ENCODE measurements around the gene LRMDA. TPM values are rescaled to one million over a fixed set of nuclear protein-coding genes. Genes with fewer than 3 reads are reported as not detected.

Gene LRMDA
- total and polyA plus RNA-seq, 2 of the 13 experiments (the other 11 are each of a cell fraction or from before 2014, with no cell fraction given) = 13.4 to 22.0 TPM

- no peaks in the 10 kb centered on the region for H3K27me3 ChIP-seq (ENCODE audit: control insufficient read depth in 1 of 2, insufficient read depth in 2 of 2, low read length in 2 of 2)
- H3K27ac ChIP-seq (ENCODE audit: extremely low read length, insufficient read depth, low read length) = no peak overlapping the region
- CTCF ChIA-PET (ENCODE audit: low intra/inter-chr PET ratio, low total read pairs) = no interaction called here
- H3K79me2 ChIP-seq (ENCODE audit: insufficient read depth, low read length) = no peaks in the 10 kb centered on the region
- DNase-seq (ENCODE audit: low spot score) (no peak), ATAC-seq (no peak), FAIRE-seq (no peak)
- in situ Hi-C loops (cut with HindIII; ENCODE audit: extremely low pct_ligation_motif_present, low pct_unique_long_range_greater_than_20kb) (loop anchor here (5.0 kb wide), 1 partner anchor 258 kb away; no protein-coding TSS in a partner anchor), intact Hi-C loops (cut with micrococcal nuclease; ENCODE audit: unreplicated experiment) (no loop called here)
- no peak overlapping the region for H3K4me3 ChIP-seq (replicated peaks in 1 of 3; ENCODE audit: insufficient read depth in 1 of 3, low read depth in 2 of 3, low read length in 3 of 3)
- TF ChIP-seq SRY (CRISPR knock-in tag; IDR thresholded peaks at IDR 0.05) (no peak), PAF1 (CRISPR knock-in tag; IDR thresholded peaks at IDR 0.05) (no peak), SIX4 (CRISPR knock-in tag; IDR thresholded peaks at IDR 0.05) (no peak), FLYWCH1 (CRISPR knock-in tag; IDR thresholded peaks at IDR 0.05) (no peak), ELF3 (CRISPR knock-in tag; IDR thresholded peaks at IDR 0.05) (no peak)
- BruUV-seq (replicated peaks) = no TSS peak
- no peaks in the 10 kb centered on the region; a peak in 1 of 5 replicates for H3K36me3 ChIP-seq (replicated peaks in 1 of 2; ENCODE audit: control insufficient read depth in 1 of 2, insufficient read depth in 2 of 2, low read length in 2 of 2)
- H3K9me3 ChIP-seq (ENCODE audit: low read length) = peaks cover 5% of the 10 kb centered on the region
- no peak overlapping the region for H3K9ac ChIP-seq (ENCODE audit: insufficient read depth, low read depth, low read length)
- H3K4me2 ChIP-seq (ENCODE audit: low read depth, low read length) = no peak overlapping the region
- H3K4me1 ChIP-seq (ENCODE audit: insufficient read depth, low read length) = peaks cover 41% of the 10 kb centered on the region
- no peak overlapping the region for H2AFZ ChIP-seq (ENCODE audit: low read length)
- POLR2A ChIA-PET = no interaction called here
- H4K20me1 ChIP-seq (ENCODE audit: insufficient read depth, low read length) = no peaks in the 10 kb centered on the region
Observed at GRCh38 chr10:76044751-76045150, 613.3 kb downstream of the LRMDA start.

- DNase-seq (ENCODE audit: low spot score) (no peak), ATAC-seq (no peak), FAIRE-seq (no peak)
- in situ Hi-C loops (cut with HindIII; ENCODE audit: extremely low pct_ligation_motif_present, low pct_unique_long_range_greater_than_20kb) (no loop called here), intact Hi-C loops (cut with micrococcal nuclease; ENCODE audit: unreplicated experiment) (no loop called here)
- BruUV-seq (replicated peaks) = no TSS peak
- H3K4me3 ChIP-seq (replicated peaks in 1 of 3; ENCODE audit: insufficient read depth in 1 of 3, low read depth in 2 of 3, low read length in 3 of 3) = no peak overlapping the region
- no peak overlapping the region for H3K9ac ChIP-seq (ENCODE audit: insufficient read depth, low read depth, low read length)
- ChIA-PET POLR2A (no interaction called here), CTCF (ENCODE audit: low intra/inter-chr PET ratio, low total read pairs) (no interaction called here)
- no peaks in the 10 kb centered on the region for H4K20me1 ChIP-seq (ENCODE audit: insufficient read depth, low read length)
- H3K9me3 ChIP-seq (ENCODE audit: low read length) = peaks cover under 1% of the 10 kb centered on the region; the same call in 1 of the 2 replicates
- no peak overlapping the region for H3K27ac ChIP-seq (ENCODE audit: extremely low read length, insufficient read depth, low read length)
- no peak overlapping the region for H2AFZ ChIP-seq (ENCODE audit: low read length)
- no peaks in the 10 kb centered on the region; a peak in 1 of 5 replicates for H3K36me3 ChIP-seq (replicated peaks in 1 of 2; ENCODE audit: control insufficient read depth in 1 of 2, insufficient read depth in 2 of 2, low read length in 2 of 2)
- no peaks in the 10 kb centered on the region for H3K79me2 ChIP-seq (ENCODE audit: insufficient read depth, low read length)
- H3K4me2 ChIP-seq (ENCODE audit: low read depth, low read length) = no peak overlapping the region
- WGBS (ENCODE audit: low lambda C conversion rate) = 100% methylated on average over 1 of the region's 1 CpG
- H3K27me3 ChIP-seq (ENCODE audit: control insufficient read depth in 1 of 2, insufficient read depth in 2 of 2, low read length in 2 of 2) = no peaks in the 10 kb centered on the region
- H3K4me1 ChIP-seq (ENCODE audit: insufficient read depth, low read length) = peaks cover 45% of the 10 kb centered on the region
- TF ChIP-seq SMAD1 (CRISPR knock-in tag; IDR thresholded peaks at IDR 0.05; ENCODE audit: borderline replicate concordance, low read depth) (no peak), FIP1L1 (IDR thresholded peaks at IDR 0.05; ENCODE audit: borderline replicate concordance, insufficient read depth, low read depth, low read length) (no peak), TGIF2 (CRISPR knock-in tag; IDR thresholded peaks at IDR 0.05) (no peak), ZNF30 (CRISPR knock-in tag; IDR thresholded peaks at IDR 0.05) (no peak), ZNF781 (CRISPR knock-in tag; IDR thresholded peaks at IDR 0.05; ENCODE audit: borderline replicate concordance, not compliant biosample characterization) (no peak), ZNF280B (CRISPR knock-in tag; IDR thresholded peaks at IDR 0.05; ENCODE audit: borderline replicate concordance) (no peak), ETS1 (CRISPR knock-in tag; IDR thresholded peaks at IDR 0.05) (no peak), AKAP8 (CRISPR knock-in tag; IDR thresholded peaks at IDR 0.05) (no peak), CBFB (CRISPR knock-in tag; IDR thresholded peaks at IDR 0.05) (no peak)
- TF ChIP-seq, protein P1, sequence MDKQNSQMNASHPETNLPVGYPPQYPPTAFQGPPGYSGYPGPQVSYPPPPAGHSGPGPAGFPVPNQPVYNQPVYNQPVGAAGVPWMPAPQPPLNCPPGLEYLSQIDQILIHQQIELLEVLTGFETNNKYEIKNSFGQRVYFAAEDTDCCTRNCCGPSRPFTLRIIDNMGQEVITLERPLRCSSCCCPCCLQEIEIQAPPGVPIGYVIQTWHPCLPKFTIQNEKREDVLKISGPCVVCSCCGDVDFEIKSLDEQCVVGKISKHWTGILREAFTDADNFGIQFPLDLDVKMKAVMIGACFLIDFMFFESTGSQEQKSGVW (CRISPR knock-in tag; IDR thresholded peaks at IDR 0.05; ENCODE audit: borderline replicate concordance) = no peak
Observed at GRCh38 chr10:76045174-76045573, 613.8 kb downstream of the LRMDA start.

All from HepG2 (cell line).